ENCODE results near the gene POU6F2.

The POU6F2 gene

DNA sequence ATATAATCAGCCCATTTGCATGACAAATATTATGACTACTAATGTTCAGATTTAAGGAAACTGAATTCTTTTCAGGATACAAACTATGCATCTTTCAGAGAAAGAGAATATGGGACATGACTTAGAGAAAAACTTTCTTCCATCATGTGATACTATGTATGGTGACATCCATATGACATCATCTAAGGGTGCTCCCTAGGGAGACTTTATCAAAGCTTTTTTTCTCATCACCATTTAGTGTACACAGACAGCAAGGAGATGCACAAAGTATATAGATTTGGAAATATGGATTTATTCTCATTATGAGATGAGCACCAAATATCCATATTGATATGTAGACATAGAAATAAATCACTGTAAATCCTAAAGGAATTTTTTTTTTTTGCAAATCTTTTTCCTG, 424.3 kb downstream of the POU6F2 start:
- no peak for DNase-seq (ENCODE audit: low read depth)

DNA sequence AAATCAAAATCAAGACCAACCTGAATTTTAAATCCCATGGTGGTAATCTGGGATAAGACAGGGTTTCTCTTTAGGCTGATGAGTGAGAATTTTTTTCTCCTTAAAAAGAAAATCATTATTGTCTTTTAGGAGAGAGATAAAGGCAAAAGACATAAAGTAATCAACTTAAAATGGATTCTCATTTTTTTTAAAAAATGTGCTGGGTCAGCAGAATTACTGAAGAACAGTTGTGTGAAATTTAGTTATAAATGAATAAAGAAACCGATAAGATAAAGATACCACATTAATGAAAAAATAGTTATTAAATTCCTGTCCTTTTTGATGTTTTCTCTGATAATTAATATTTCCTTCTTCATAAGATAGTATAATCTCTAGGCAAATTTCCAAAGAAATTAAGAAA, 427.2 kb downstream of the POU6F2 start:
- DNase-seq (ENCODE audit: low read depth), result no peak

DNA sequence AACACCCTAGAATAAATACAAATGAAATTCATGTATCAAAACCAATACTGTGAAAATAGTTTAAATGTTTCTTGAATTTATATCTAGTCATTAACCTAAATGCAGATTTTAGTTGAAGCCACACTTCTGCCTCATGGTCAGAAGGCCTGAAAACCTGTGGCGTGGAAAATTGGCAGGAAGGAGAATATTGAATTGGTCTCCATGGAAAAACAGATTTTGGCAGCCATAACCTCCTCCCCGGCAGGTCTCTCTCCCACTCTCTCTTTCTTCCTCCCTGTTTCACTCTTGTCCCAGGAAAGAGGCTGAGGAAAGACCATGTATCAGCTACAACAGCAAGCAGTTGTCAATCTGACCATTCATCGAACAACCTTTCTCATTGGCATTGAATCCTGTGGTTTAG, 427.9 kb downstream of the POU6F2 start:
- DNase-seq (ENCODE audit: low read depth), result no peak

DNA sequence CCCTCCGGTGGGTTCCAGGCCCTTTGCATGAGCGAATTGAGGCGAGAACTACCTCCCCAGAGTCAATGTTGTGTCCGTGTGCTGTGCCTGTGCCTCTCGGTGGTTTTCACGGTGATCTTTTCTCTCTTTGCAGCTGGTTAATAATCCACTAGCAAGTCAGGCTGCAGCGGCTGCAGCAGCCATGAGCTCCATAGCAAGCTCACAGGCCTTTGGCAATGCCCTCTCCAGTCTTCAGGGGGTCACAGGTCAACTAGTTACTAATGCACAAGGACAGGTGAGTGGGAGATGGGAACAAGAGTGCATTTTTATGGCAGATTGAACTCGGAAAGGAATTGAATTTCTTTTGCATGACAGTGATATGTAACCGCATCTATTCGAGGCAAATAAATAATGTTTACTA, 428.8 kb downstream of the POU6F2 start:
- DNase-seq (ENCODE audit: low read depth), result no peak

DNA sequence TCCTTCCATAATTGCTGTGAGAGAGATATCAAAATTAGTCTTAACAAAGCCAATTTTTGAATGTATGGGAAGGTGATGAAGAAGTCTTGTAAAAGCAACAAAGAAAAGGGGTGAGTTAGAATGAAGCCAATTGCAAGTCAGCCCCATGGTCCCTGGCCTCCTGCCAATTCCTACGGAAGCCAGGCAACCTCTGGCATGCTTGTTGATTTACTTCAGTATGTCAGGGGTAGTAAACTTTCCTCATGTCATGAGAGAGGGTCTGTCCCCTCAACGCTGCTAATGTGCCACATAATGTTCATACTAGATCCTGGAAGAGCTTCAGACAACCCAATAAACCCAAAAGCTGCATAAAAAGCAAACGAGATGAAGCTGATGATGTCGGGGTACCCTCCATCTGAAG, 429.4 kb downstream of the POU6F2 start:
- no peak for DNase-seq (ENCODE audit: low read depth)

DNA sequence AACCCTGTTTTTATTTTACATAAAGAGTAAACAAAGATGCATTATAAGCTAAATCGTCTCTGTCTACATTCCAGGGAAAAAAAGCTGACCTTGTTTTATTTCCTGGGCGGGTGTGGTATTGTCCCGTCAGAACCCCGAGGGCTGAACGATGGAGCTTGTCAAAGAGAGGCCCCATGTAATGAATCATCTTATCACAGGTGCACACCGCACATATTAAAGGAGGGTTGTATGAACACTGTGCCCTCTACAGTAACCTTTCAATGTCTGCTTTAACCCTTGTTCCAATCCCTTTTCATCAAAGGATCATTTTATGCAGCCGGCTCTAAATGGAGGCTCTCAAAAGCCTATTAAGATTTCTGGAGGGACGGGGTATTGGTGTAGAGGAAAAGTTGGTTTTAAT, 430.0 kb downstream of the POU6F2 start:
- DNase-seq (ENCODE audit: low read depth), result no peak

DNA sequence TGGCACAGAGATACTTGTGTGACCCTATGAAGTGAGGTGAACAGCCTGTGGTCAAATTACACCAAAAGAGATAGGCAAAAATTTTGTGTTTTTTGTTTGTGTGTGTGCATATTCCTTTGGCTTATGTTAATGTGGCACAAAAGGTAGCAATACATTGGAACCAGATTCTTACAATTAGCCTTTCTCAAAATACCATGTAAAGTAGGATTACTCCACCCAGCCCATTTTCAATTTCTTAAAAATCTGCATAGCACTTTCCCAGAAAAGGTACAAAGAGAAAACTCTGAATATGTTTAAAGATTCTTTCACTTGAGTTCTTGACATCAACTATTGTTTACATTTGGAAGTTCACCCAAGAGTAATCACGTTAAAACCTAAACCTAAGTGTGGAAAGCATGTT, 431.2 kb downstream of the POU6F2 start:
- no peak for DNase-seq (ENCODE audit: low read depth)

DNA sequence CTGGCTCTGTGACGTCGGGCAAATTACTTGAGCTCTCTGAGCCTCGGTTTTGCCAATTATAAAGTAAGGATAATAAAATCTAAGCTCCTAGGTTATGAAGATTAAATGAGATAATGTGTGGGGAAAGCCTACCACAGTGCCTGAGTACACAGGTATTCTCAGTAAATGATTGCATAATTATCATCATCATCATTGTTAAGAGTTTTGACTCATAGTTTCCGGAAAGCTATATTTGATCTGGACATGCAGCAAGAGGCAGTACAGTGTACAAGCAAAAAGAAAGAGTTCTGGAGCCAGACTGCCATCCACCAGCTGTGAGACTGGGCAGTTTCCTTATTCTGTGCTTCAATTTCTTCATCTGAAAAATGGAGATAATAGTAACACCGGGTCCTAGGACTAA, 432.9 kb downstream of the POU6F2 start:
- no peak for DNase-seq (ENCODE audit: low read depth)

DNA sequence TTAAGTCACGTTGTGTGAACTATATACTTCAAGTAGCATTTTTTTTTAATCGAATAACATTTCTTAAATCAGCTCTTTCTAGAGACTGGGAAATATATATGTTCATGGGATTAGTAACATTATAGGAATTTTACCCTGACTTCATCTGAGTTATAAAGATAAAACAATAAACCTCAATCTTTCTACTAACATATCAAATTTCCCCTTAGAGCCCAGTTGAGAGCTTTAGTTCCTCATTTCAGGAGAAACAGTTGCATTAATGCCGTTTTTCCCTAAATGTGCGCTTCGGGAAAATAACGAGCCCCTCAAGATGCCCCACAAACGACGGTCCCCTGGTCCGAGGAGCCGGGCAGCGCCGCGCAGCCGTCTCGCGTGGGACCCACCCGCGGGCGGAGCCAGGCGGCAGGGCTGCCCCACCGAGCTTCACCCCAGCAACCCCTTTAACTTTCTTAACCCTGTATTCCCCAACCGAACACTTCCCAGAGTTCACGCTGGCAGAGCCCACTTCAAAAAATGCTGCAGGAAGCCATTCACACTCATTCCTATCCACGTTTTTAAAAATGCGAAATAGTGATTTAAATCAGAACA, 436.0 kb downstream of the POU6F2 start:
- no peak for DNase-seq (ENCODE audit: low read depth)

DNA sequence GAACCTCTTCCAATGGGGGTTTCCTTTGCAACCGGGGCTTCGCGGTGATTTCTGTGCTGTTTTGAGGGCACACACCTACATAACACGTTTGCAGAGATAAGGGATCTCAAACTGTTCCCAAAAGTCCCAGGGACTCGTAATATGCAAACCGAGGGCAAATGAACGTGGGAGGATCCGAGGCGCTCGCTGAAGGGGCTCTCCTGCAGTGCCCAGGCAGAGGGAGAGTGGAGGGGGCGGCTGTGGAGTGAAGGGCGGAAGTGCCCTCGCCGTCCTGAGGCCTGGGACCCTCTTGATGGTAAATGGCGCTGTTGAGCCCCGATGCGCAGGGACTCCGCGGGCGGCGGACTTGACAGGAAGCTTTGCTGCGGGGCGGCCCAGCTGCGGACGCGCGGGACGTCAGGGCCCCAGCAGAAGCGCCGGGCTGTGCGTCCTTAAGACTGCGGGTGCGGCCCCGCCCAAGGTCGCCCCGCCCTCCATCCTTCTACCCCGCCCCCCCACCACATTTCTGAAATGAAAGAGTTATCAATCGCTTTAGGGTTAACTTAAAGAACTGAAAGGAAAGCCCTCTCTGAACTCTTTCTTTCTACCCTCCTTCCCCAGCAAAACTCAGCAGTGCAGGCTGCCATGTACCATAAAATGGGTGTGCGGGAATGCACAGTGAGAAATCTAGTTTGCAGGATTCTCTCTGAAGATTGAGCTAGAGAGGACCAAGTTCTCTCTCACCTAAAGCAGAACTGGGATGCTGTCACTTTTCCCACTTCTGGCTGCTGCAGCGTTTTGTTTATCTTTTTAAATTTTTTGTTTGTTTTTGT, 436.7 kb downstream of the POU6F2 start:
- no peak for DNase-seq (ENCODE audit: low read depth)

DNA sequence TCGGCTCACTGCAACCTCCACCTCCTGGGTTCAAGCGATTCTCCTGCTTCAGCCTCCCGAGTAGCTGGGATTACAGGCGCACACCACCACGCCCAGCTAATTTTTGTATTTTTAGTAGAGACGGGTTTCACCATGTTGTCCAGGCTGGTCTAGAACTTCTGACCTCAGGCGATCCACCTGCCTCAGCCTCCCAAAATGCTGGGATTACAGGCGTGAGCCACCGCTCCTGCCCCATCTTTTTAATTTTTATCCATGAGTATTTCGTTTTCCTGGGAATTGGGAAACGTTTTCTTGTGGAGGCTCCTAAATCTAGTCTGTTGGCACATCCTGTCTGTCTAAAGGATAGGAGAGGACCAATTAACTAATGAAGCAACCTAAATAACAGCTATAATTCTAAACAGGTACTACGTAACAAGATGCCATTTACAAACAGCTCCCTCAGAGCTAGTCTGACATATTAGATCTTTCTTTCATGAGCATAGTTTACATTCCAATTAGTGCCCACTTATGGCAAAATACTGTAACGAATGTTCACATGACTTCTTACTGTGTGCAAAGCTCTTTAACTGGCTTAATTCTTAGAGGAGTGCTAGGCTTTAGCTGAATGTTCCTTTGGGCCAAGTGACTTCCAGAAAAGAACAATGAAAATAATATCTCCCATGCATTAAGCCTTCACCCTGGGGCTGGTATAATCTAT, 437.5 kb downstream of the POU6F2 start:
- no peak for DNase-seq (ENCODE audit: low read depth)

DNA sequence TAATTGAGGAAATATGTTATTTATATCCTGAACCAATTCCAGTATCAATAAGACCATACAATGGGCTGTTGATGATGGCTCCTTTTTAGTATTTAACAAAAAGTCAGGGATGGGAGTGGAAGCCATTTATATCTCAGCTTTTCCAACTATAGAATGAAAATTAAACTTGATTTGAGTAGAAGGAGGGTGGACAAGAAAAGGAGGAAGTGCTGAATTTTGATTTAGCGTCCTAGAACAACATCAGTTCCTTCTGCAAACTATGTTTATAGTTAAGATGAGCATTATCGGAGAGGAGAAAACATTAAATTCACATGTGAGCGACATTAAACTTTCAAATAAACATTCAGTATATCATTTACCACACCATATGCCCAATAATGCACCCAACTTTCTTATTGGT, 439.2 kb downstream of the POU6F2 start:
- DNase-seq (ENCODE audit: low read depth), result no peak

DNA sequence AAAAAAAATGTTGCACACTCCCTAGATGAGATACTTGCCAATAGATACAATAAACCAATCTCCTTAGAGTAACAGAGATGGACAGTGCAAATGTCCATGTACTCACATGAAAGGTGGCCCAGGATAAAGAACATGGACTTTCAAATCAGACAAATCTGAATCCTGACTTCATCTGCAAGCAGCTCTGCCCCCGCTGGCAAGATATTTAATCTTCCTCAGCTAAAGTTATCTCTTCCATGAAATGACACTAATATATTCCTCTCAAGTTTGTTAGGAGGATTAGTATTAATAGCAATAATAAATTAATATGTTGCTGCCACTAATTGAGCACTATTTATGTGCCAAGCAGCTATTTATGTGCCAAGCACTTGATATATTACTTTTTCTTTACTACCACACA, 439.9 kb downstream of the POU6F2 start:
- no peak for DNase-seq (ENCODE audit: low read depth)

DNA sequence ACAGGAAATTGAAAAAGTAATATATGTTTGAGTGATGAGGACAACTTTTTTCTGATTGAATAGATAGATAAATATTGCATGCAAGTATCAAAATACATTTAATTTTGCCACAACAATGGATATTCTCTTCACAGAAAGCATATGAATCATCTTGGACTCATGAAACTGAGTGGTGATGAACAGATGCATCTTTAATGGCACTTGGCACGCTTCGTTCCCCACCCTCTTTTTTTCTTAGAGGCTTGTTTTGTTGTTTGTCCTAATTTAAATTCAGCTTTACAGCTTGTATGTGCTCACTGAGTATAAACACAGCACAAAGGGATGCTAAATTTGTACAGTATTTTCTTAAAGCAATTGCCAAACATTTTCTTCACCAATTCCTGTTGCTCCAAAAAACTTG, 443.5 kb downstream of the POU6F2 start:
- no peak for DNase-seq (ENCODE audit: low read depth)

DNA sequence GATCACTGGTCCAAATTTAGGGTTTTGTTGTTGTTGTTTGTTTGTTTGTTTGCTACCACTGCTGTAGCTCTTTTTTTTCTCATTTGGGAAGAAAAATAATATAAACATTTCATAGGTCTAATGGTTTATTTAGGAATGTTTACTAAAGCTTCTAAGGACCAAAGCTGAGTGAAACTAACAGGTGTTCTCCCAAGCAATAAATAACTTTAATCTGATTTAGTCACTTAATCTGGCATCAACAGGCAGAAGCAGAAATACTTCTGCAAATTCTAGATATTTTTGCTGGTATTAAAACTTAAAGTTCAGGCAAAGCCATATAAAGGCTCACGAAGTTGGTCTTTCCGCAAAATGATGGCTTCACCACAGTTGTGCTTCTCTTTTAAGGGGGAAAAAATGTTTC, 444.0 kb downstream of the POU6F2 start:
- no peak for DNase-seq (ENCODE audit: low read depth)

DNA sequence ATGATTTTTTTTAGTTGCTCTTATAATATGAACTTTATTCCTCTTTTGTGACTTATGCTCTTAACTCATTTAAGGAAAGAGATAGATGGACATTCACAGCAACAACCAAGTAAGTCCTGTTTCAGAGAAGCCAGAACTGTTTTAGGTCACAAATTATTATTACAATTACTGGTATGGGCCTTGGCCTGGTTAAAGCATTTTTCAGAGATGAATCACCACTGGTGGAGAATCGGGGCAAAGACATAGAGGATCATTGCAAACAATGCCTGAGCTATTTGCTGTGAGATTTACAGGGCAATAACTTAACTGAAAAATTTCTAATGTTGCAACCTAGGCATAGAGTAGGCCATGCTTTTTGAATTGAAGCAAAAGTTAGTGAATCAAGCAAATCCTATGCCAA, 450.5 kb downstream of the POU6F2 start:
- peak; percentile 85 for DNase-seq (ENCODE audit: low read depth)

DNA sequence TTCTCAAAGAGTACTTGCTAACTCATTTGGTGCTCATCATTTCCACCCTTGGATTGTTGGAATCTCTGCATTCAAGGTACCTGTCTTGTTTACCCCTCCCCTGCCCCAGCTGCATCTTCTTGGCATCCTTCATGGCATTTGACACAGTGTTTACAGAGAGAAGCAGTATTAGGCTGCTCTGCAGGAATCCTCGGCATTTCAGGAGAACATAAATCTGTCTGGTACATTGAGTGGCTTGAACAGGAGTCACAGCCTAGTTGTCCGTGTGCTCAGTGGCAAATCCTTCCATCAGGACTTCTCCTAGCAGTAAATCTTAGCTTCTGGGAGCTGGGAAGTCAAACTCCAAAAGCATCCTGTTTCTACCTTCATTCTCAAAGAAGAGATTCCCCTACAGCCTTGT, 451.7 kb downstream of the POU6F2 start:
- DNase-seq (ENCODE audit: low read depth), result no peak

DNA sequence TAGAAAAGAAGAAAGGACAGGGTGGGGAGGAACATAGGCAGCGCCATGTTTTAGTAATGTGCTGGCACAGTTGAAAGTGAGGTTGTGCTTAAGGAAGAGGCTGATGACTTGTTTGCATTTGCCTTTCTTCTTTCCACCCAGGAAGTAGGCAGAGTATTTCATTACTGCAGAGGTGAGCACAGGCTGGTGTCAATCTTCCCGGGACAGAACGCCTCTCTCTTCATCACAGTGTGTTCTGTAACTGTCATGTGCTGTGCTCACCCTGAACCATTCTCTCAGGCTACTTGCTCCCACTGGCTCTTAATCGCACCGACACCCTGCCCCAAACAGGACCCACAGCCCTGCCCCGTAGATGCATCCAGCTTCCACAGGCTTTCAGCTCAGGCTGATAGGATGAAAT, 452.7 kb downstream of the POU6F2 start:
- DNase-seq (ENCODE audit: low read depth), result no peak

DNA sequence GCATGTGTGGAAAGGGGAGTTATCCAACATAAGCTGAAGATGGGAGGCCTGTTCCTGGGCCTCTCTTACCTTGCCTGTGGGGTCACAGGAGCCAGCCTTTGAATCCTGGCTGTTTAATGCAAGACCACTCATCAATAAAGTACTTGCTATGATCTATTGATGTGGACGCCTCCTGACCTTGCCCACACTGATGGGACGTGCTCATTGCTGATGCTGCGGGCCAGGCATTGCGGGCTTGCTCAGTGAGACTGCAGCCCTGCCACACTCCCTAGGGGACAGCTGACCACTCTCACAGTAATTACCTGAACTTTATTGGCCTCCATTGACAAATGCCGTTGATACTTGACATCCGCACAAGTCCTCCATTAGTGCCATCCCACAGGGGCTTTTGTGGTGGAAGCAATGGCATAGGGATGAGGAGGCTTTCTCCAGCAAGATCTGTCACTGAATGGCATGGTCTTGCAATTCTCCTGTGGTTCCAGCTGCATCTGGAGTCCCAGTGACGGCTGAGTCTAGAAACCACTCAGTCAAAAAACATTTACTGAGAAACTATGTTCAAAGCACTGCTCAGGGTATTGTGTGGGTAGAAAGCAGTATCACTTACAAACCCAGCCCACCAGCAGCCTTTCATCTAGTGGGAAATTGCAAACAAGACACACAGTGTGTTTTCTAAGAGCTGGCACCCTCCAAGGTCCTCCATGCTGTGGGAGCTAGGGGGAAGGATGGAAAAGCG, 453.4 kb downstream of the POU6F2 start:
- no peak for DNase-seq (ENCODE audit: low read depth)

DNA sequence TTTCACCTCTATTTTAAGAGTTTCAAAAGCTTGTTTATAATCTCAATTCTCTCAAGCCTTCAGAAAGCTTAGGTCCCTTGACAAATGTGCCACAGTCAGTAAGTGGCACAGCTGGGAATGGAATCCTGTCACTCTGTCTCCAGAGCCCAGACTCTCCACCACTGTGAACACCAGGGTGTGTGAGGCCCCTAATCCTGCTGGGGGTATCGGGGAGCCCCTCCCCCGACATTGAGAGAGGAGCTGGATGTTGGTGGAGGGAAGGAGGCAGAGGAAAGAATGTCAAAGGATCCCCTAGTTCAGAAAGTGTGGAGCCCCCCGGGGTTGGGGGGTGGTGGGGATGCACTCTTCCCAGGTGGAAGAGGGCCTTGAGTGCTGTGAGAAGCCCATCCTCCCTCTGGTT, 454.7 kb downstream of the POU6F2 start:
- no peak for DNase-seq (ENCODE audit: low read depth)

DNA sequence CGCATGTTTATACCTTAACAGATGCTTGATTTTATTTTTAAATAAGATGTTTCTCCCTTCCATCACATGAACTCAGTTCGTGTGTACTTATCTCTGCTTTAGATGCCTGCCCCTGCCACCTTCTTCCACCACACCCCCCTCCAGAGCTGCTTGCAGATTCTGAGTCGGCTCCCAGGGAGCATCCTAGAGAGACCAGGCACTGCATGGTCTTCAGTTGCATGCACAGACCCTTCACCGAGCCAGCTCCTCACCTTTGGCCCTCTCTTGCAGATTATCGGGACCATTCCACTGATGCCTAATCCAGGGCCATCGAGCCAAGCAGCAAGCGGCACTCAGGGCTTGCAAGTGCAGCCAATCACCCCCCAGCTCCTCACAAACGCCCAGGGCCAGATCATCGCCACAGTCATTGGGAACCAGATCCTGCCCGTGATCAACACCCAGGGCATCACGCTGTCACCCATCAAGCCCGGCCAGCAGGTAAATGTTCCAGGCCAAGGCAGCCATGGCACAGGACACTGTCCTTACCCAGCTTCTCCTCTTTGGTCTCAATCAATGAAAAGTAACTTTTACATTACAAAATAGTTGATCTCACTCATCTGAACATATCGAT, 455.2 kb downstream of the POU6F2 start:
- DNase-seq (ENCODE audit: low read depth), result no peak

DNA sequence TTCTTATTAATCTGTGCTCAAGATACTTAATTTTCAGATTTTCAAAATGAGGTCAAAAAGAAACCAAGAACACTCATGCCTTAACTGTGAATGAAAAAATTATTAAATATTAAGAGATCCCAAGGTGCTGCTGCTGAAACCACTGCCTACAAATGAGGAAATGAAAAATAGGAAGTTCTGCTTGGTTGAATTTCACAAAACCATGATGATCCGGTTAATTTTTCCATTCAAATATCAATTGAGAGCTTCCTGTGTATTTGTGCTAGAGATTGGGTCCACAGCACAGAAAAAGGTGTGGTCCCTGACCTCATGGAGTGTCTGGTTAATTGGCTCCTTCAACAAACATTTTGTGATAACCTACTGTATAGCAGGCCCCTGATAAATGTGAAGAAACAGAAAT, 455.8 kb downstream of the POU6F2 start:
- no peak for DNase-seq (ENCODE audit: low read depth)

Data from GM04503 (cell line).